Fibroblast of upper back skin (primary cell): ENCODE results near the gene IGSF6.

ENCODE experiments used
- DNase-seq: peaks from one replicate; pipeline ENCODE4 v3.0.0-alpha.2; 2013

Gene IGSF6

GRCh38 chr16:21598701-21599121, 53.7 kb downstream of the IGSF6 start:
- no peak for DNase-seq

DNA sequence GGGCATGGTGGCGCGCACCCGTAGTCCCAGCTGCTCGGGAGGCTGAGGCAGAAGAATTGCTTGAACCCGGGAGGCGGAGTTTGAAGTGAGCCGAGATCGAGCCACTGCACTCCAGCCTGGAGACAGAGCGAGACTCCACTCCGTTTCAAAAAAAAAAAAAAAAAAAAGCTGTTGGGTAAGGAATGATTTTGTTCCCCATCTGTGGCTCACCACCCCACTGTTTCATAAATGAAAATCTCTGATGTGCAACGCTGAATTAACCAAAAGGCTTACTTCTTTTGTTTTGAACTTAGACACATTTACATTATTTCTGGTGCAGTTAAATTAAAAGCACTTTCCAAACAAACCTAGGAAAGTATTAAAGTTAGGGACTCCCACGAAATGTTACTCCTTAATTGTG, 54.2 kb downstream of the IGSF6 start:
- no peak for DNase-seq

DNA sequence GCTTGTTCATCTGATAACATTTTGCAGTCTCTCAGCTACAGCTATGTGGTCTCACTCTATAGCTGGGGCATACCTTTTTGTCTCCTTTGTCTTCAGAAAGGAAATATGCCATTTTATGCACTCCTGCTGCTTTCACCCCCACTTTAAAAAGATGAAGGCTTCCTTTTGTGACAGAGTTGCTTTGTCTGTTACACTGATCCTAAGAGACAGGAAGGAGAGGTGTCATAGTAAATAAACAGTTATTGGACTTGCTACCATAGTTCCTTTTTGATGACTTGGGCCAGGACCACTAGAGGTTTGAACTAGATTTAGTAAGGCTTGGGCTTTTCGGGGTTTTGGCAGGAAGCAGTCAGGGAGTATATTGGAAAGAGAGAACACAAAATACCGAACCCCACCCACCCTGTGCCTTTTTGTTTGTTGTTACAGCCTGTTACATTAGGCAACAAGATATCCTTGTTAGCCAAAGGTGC, 54.8 kb downstream of the IGSF6 start:
- no peak for DNase-seq

DNA sequence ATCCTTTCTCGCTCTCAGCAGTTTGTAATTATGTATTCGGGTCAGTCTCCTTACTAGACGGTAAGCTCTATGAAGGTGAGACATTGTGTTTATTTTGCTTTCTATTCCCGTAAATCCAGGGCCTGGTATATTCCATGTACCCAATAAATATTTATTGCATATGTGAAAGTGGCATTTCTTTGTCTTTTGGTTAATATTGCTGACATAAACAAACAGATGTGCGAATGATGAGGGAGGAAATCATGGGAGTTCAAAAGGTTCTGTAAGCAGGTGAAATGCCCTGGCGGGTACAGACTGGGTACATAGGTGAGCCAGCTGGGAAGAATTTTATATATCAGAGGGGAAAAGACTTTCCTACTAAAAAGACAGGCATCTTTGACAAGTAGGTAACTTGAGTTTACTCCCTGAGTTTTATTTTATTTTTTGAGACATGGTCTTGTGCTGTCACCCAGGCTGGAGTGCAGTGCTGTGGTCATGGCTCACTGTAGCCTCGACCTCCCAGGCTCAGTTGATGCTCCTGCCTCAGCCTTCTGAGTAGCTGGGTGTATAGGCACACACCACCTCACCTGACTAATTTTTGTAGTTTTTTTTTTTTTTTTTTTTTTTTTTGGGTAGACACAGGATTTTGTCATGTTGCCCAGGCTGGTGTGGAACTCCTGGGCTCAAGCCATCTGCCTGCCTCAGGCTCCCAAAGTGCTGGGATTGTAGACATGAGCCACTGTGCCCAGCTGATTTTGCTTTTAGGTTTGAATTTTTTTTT, 58.7 kb downstream of the IGSF6 start:
- no peak for DNase-seq

DNA sequence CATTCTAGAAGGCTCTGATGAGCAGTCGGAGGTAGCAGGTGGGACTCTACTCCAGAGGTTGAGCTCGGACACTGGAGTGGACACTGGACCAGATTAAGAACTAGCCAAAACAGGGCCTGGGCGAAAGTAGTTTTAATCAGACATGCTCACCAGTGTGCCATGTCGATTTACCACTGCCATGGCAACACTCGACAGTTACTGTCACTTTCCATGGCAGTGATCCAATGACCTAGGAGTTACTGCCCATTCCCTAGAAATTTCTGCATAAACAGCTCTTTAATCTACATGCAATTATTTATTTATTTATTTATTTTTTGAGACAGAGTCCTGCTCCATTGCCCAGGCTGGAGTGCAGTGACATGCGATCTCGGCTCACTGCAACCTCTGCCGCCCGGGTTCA, 60.2 kb downstream of the IGSF6 start:
- DNase-seq, result no peak

GRCh38 chr16:21590796-21591195, 61.6 kb downstream of the IGSF6 start:
- no peak for DNase-seq

DNA sequence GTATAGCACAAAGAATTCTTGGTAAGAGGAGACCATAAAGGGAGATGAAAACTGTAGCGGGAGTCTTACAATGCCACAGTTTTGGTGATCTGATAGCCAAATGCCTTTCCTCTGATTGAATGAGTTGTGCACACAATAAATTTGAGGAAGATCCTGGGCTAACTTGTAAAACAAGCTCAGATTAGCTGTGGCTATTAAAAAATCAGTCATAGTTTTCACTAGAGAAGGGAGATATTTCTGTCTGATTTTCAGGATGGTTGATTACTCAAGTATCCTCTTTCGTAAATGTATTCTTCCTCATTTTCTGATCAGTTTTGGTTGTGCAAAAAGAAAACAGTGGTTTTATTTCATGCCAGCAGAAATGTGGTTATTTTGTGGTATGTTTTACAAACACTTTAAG, 62.1 kb downstream of the IGSF6 start:
- DNase-seq, result no peak

DNA sequence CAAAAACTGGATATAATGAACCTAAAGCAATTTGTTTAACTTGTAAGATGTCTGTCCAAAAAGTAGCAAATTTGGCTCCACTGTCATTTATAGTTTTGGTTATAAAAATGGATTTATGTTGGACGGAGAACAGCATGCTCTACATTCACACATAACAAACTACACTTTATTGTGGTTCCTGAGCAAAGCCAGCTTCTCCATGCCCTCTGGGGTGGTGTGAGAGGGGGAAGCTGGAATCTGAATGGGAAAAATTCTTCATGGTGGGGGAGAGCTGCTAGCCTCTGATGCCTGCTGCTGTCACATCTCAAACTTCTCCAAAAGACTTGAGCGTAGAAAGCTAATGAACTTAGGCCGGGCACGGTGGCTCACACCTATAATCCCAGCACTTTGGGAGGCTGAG, 62.9 kb downstream of the IGSF6 start:
- no peak for DNase-seq
